ENCODE results near the gene ST6GAL1.

- no peak for TF ChIP-seq CTCF (IDR thresholded peaks at IDR 0.05)
- TF ChIP-seq POLR2A (IDR thresholded peaks at IDR 0.05): no peak
Observed at GRCh38 chr3:187093320-187093719, 163.0 kb downstream of the ST6GAL1 start.
